HG03045 (cell line): ENCODE measurements around the gene URM1.

Experiments used
- ATAC-seq: cut with Tn5 transposase; IDR thresholded peaks from one replicate; pipeline ENCODE4 v1.9.1; 2021; ENCODE audit warnings: mild to moderate bottlenecking, moderate library complexity; ENCODE audit not compliant: unreplicated experiment

URM1 gene

DNA sequence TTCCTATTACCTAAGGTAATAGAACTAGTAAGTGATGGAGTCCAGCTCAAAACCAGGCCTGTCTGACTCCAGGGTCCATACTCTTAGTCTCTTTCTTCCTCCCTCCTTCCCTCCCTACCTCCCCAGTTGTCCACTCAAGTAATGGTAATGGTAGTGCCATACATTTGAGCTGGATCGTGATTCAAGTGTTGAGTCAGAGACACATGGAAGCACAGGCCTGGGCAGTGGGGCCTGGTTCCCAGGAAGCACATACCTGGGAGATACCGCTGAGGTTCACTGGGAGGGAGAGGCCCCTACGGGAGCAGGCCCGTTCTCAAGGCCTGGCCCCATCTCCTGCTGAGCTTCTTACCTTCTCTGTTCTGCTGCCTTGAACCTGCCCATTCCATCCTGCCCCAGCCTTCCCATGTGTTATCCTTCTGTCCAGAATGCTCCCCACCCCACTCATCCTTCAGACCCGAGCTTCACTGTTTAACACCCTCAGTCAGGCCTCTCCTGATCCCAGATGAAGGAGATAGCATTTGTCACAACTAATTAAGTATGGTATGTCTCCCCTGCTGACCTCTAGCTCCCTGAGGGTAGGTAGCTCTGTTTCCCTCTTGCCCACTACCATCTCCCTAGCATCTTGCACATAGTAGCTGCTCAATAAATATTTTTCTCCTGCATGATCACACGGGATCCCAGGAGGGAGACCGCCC is 13.8 kb downstream of the URM1 start:
- no peak for ATAC-seq

DNA sequence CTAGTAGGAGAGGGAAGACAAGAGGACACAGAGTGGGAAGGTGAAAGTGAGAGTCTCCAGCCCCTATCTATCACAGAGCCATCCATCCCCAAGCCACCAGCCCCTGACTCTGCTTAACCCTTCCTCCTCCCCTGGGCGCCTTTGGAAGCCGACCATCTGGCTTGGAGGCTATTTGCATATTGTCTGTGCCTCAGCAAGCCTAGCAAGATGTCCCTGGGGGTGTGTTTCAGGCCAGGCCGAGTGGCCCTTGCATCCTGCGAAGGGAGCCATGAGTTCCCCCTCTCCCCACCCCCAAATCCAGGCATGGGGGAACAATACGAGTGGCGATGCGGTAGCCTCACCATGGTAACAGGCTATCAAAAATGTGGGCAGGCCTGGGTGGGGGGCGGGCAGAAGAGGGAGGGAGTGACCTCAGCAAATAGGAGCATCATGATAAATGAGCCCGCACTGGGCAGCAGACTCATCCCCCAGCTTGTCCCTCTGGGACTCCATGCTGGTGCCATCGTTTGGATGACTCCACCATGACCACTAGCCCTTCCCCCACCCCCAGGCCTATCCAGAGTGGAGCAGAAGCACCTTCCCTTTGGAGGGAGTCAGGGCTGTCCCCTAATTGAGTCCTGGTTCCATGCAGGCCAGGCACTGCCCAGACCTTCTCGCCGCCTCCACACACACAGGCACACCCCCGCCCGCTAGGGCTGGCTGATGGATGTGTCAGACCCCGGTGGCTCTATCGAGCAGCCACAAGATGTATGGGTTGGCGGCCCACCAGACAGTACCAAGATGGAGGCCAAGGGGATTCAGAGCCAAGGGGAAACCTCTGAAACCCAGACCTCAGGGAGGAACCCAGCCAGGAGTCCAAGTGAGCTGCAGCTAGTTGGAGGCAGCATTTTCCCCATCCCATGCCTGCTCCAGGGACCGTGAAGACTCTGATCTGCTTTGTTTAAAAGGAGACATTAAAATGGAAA is 14.6 kb downstream of the URM1 start:
- no peak for ATAC-seq

DNA sequence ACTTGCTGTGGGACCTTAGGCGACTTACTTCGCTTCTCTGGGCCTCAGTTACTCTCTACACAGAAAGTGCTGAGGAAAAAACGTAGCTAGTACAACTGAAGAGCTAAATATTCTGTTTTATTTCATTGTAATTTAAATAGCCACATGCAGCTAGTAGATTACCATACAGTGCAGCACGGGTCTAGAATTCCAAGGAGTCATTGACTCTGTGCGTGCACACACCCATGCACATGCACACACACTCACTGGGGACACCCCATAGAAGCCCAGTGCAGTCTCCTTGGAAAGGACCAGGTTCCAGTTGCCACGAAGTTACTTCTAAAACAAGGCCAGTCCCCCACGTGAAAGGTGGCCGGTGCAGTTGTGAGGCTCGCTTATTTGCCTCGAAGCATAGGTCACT is 17.0 kb downstream of the URM1 start:
- ATAC-seq, result no peak

DNA sequence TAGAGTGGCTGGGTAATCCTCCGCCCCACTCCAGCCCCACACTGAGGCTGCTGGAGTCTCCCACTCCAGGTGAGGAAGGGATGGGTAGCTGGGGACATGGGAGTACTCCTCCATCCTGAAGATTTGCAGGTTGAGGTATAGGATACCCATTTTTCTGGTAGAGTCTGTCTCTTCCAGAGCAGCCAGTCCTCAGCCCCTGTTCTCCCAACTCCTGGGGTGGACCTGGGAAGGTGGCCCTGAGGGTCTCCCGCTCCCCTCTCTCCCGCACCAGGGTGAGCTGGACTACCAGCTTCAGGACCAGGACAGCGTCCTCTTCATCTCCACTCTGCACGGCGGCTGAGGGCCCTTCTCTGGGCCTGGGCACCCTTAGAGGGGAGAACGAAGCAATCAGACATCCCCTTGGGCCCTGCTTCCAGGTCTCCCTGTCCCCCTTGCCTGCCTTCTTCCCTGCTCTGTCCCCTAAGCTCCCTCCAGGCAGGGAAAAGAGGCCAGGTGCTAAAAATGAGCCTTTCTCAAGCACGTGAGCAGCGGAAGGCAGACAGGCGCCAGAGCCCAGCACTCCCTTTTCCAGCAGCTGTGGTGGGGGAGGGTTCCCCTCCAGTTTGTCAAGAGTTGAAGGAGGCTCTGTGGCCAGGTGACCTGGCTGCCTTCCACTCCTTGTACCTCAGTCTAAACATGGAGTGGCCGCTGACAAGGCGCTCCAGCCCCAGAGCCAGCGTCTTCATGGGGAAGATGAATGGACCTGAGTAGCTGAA is 18.4 kb downstream of the URM1 start:
- ATAC-seq, result no peak

DNA sequence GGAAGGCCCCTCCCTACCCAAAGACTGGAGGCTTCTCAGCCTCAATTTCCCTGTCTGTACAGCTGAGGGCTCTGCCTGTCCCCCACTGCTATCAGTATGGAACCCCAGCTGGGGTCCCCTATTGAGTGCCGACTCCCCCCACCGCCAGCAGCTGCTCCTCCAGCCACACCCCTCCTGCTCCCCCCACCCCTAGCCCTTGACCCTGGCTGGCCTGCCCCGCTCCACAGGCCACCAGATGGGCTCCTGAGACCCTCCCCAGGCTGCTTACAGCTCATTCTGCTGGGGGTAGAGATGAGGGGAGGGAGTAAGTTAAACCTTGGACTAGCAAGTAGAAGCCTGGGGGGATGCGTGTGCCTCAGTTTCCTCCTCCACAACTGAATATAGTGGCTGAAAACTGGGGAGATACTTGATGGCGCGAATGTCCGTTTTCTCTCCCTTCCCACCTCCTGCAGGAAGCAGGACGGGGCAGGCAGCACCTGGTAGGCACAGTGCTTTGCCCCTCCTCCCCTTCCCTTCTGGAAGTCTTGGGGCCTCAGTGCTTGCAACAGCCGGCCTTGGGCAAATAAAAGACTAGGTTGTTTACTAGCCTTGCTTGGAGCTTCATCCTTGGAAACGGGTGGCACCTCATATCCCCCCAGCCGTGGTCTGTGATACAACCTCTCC is 19.1 kb downstream of the URM1 start:
- no peak for ATAC-seq

DNA sequence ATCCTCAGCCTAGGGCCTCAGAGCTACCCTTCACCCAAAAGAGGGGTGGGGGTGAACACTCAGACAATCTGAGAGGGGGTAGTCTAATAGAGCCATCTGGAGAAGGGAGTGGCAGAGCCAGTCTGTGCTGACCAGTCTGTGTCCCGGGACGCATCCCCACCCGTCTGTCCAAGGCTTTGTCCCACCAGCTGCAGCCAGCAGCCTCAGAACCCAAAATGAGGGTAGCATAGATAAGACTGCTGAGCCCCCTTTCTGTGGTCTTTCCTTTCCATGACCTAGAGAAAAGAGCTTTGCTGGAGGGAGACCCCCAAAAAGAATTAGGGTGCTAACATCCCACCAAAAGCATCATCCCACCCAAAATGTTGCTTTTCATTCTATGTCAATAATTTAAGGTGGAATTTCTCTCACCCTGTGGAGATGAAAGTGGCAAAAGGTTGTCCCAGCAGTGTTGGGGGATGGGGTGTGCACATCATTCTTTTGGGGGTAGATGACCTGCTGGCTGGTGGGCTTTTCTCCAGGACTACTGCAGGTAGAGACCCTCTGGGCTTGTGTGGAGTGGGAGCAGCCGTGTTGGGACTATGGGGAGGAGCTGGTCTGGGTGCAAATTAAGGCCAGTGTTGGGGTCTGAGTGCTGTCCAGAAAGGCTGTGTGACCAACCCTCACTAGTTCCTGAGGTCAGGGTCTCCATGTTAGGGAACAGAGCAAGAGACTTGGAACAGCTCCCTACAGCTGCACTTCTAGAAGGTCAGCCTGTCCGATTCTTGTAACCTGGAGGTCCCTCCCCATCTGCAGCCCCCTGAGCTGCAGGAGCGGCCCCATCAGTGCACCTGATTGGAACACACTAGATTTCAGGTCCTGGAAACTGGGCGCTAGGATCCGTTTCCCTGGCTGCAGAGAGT is 19.9 kb downstream of the URM1 start:
- no peak for ATAC-seq

DNA sequence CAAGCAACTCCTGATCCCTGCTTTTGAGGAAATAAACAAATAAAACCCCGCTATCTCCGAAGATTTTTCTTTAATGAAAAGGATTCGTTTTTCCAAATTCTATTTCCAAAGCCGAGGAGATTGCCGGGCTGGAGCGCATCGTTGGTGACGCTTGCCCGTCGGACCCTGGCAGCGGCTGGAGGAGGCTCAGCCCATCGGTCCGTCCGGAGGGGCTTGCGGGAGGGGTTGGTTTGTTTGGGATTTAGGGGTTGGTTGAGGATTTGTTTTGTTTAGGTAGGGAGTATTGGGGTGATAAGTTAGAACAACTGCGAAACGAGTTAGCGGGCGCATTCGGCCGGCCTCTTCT is 20.8 kb downstream of the URM1 start:
- no peak for ATAC-seq

DNA sequence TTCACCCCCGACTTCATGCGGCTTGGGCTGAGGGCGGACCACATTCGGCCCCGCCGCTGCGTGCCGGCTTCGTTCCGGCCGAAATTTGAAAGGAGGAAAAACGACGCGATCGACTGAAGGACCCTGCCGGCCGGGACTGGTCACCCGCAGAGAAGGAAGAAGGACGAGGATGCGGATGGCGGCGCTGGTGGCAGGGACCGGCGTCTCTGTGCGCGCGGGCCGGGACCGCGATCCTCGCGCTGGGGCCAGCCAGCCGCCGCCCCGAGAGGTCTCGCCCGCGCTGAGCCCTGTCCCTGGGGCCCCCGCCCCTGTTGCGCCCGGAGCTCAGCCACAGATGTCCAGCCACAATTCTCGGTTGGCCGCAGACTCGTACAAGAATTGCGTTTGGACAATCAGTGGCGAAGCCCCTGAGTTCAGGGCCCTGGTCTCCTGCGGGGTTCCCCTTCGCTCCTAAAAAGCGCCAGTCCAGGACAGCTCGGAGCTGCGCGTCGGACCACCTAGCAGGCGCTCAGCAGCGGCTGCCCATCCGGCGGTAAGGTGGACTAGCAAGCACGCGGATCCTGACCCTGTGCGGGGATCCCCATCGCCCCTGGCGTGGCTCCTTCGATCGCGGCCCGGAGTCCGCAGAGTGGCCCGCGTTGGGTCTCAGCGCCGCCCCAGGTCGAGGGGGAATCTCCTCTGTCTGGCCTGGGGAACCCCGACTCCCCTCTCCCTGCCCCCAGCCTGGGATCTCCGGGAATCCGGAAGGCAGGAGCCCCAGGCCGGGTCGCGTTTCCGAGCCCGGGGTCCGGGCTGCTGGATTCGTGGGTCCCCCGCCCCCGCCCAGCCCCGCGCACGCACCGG is 21.3 kb downstream of the URM1 start:
- no peak for ATAC-seq

DNA sequence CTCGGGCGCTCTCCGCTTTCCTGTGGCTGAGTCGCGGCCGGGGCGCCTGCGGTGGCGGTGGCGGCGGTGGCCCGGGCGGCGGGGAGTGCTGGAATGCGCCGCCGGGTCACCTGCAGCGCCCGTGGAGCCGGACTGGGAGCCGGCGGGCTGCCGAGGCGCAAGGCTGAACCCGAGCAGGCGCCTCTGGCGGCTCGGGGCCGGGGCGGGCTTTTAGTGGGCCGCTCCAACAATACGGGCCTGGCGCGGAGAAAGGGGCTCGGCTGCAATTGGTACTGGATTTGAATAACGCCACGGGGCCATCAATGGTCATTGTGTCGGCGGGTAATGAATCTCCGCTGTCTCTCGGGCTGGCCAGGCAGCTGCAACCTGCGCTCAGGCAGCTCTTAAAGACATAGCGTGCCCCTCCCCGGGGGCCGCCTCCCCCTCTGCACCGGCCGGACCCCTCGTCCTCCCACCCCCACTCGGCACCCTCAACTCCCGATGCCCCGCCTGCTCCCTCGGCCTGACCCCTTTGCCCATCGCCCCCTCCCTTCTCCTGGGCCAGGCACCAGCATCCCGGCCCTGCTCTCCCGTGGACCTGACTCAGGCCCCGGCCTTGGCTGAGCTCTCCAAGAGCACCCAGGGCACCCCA is 22.1 kb downstream of the URM1 start:
- ATAC-seq, result no peak

DNA sequence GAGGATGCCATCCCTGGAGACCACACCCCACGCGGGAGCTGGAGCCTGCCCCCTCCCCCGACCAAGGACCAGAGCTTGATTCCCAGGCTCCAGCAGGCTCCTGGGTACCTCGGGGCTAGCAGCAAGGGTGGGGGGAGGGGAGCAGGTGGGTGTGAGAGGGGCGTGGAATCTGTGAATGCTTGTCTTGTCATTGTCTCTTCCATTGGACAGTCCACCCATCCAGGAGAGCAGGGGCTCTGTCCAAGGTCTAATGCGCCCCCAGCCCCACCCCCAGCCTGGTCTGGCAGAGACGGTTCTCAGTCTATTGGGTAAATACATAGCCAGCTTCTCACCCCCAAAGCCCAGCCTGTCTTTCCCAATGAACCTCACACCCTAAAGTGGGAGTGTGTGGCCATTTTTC is 22.8 kb downstream of the URM1 start:
- no peak for ATAC-seq

DNA sequence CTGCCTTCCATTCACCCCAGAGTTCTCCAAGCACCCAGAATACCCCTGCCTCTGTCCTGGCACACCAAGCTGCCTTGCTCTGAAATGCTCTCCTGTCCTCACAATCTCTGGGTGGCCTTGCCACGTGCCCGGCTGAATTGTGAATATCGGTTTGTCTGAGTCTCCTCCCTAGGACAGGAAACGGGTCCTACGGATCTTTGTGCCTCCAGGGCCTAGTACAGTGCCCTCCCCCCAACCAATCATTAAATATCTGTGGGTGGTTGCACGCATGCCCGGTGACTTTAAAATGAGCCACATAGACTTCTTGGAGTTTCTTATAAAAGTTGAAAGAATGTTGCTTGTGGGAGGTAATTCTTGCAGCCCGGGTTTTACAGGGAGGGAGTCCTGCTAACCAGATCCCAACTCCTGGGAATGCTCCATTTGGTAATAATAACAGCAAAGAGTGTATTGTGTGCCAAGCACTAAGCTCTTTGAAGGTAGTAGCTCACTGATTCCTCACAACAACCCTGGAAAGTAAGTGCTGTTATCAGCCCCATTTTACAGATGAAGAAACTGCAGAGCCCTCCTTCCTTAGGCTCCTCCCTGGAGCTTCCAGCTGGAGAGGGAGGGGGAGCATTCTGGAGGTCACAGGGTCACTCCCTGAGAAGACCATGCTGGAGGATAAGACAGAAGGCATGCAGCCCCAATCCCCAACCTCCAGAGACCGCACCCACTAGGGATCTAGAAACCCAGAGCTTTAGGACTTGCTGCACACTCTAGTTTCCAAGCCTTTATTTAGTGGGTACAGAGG is 23.4 kb downstream of the URM1 start:
- no peak for ATAC-seq

DNA sequence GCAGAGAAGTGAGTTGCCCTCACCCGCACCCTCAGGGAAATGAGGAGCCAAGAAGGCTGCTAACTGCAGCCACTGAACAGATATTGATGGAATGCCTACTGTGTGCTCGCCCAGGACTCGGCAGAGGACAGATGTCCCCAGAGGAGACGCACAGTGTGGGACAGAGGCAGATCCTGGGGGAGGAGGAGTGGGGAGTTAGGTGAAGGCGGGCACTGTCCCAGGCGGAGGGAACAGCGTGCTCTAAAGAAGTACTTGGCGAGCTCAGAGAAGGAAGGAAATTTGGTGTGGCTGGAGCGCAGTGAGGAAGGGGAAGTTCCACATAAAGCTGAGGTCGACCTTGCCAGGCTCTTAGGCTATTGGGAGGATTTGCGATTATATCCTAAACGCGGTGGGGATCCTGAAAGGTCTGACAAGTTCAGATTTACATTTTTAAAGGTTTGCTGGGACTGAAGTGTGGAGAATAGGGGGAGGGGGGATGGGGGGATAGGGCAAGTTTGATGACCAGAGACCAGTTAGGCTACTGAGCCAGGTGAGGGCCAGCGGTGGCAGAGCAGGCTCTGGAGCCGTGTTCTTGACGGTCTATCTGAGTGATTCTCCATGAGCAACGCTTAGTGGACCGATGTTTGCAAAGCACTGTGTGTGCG is 25.9 kb downstream of the URM1 start:
- ATAC-seq, result no peak

DNA sequence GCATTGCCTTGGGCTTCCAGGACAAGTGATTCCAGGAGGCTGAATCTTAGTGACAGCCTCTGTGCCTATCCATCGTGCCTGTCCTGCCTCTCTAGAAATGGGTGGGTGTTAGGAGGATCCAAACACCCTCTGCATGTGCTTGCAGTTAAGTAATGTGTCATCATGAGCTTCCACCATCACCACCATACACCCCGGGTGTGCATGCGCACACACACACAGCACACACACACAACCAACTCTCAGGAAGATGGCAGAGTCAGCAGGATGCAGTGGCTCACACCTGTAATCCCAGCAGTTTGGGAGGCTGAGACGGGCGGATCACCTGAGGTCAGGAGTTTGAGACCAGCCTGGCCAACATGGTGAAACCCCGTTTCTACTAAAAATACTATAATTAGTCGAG is 26.7 kb downstream of the URM1 start:
- no peak for ATAC-seq

DNA sequence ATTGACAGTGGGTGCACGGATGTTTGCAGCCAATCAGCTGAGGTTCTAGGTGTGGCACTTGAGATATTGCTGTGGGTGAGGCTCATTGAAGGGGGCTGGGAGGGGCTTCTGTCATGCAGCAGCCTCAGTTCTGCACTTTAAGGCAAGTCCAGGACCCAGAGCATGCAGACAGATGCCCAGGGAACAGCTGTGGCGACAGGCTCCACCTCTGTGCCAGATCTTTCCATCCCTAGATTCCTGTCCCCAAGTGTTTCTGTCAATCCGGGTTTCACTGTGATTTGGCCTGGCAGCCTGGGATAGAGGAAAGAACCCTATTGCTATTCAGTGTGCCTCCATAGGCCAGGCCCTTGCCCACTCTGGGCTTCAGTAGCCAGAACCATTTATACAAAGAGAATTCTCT is 28.7 kb downstream of the URM1 start:
- ATAC-seq, result no peak

DNA sequence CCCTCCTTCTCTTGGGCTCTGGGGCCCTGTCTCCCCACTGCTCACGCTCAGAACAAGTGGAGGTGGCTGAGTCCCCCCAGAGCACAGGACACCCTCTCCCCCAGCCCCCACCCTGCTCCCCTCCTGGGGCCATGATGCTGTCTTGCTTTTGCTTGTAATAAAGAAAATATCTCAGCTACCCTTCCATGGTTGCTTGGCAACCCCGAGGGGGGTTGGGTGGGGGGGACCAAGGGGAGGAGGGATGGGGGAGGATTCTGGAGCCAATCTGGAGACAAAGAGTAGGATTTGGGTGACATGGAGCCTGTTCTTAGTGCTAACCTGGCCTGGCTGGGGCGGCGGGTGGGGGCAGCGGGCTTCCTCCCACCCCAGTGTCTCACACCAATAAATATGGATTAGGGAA is 33.4 kb downstream of the URM1 start:
- ATAC-seq, result no peak

DNA sequence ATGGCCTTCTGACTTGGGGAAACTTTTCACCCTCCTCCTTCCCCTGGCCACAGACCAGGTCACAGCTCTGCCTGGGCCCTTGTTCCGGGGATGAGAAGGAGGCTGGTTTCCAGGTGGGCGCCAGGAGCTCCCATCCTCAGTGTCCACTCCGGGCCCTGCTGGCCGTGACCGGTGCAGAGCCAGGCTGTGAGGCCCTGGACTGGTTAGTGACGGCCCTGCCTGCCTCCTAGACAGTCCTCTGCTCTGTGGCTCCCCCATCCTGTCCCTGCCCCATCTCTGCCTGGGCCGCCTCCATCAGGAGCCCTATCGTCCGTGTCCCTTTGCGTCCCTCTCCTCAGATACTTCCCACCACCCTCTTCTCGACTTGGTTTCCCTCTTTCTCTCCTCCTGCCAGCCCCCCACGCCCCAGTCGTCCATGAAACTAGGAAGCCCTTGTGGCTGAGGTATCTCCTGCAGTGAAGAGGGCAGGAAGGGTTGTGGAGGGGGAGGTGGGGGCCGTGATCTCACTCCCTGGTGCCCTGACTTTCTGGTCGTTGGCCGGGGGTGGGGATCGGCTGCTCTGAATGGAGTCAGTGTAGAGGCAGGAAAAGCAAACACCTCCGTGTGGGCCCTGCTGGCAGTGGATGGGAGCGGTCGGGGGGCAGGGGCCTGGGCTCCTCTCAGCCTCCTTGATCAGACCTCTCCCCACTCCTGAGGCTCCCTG is 34.1 kb downstream of the URM1 start:
- no peak for ATAC-seq

DNA sequence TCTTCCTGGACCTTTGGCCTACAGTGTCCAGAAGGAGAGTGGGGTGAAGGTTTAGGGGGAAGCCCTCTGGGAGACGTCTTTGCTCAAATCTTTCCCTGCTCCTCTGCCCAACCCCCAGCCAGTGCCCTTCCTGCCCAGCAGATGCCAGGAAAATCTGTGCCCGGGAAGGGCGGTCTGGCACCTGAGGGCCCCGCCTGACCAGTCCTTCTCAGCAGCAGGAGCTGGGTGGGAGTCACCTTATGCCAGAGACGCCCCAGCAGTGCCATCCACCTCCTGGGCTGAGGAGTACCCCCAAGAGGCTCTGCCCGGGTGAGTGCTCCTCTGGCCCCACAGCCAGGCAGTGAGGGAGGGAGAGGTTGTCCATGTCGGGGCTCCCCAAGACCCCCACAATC is 34.6 kb downstream of the URM1 start:
- ATAC-seq, result no peak
